GM12878 (cell line): ENCODE measurements around the gene CELSR3. TPM values are rescaled to one million over a fixed set of nuclear protein-coding genes. Genes with fewer than 3 reads are reported as not detected.

Experiments
- ATAC-seq: fragments of 200-7000 bp; cut with Tn5 transposase; 3 replicates; pipeline ENCODE4 v1.9.1; 2020; ENCODE audit warnings: mild to moderate bottlenecking, moderate library complexity
- Bru-seq: library from RNA; stranded (reverse); fragments of 400-500 nt; gene quantifications from one replicate; lab custom pipeline; 2021; lab: Mats Ljungman, UMichigan
- BruChase-seq, 2 experiments: library from RNA; stranded (reverse); fragments of 400-500 nt; gene quantifications; one replicate each; lab custom pipeline; 2021; lab: Mats Ljungman, UMichigan
- BruUV-seq: library from RNA; stranded (reverse); fragments of 400-500 nt; replicated peaks from 2 replicates; lab custom pipeline; 2021; lab: Mats Ljungman, UMichigan
- CTCF ChIA-PET: fragments of 300-600 bp; sonication (Branson Sonifier 250); formaldehyde crosslinking; extraction: SDS; loops from one replicate; lab custom pipeline; 2021; ENCODE audit warnings: inconsistent platforms; lab: Yijun Ruan, JAX
- POLR2A ChIA-PET: fragments of 350-600 bp; formaldehyde crosslinking; extraction: SDS; loops from one replicate; lab custom pipeline; 2021; ENCODE audit warnings: inconsistent platforms; lab: Charles Lee
- RAD21 ChIA-PET: fragments of 300-600 bp; sonication (Branson Sonifier 250); formaldehyde crosslinking; loops from one replicate; lab custom pipeline; 2023; ENCODE audit warnings: antibody characterized with exemption; ENCODE audit not compliant: unreplicated experiment; lab: Charles Lee
- SMC1A ChIA-PET: fragments of 300-600 bp; sonication (Branson Sonifier 250); formaldehyde crosslinking; loops from one replicate; lab custom pipeline; 2023; ENCODE audit not compliant: unreplicated experiment, uncharacterized antibody; lab: Charles Lee
- DNase-seq: peaks from one replicate; pipeline ENCODE4 v3.0.0-alpha.2; 2011; ENCODE audit warnings: low read depth, low spot score
- FAIRE-seq: peaks from 3 replicates; lab custom pipeline; 2011; peaks lifted over from hg19 to GRCh38; lab: Jason Lieb, UNC
- H2AFZ ChIP-seq: 2 replicates; pipeline ENCODE4 v1.6.0; 2011; ENCODE audit warnings: low read depth, low read length, control low read depth; ENCODE audit not compliant: control insufficient read depth
- H3K27ac ChIP-seq: 2 replicates; pipeline ENCODE4 v1.5.1; 2011; ENCODE audit warnings: control low read depth; ENCODE audit not compliant: control insufficient read depth, insufficient read depth
- H3K27me3 ChIP-seq, 2 experiments: replicated peaks in 1 of 2; 2 replicates each; pipeline versions ENCODE4 v1.6.0 to v1.6.1; 2011; ENCODE audit warnings: low read length in 1 of 2; ENCODE audit not compliant: control insufficient read depth in 2 of 2, insufficient read depth in 2 of 2
- H3K36me3 ChIP-seq, 2 experiments: 2 replicates each; pipeline ENCODE4 v1.5.1; 2011; ENCODE audit warnings: low read length in 1 of 2; ENCODE audit not compliant: control insufficient read depth in 2 of 2, insufficient read depth in 2 of 2
- H3K4me1 ChIP-seq: 2 replicates; pipeline ENCODE4 v1.6.1; 2011; ENCODE audit warnings: mild to moderate bottlenecking, low read length, moderate library complexity, mixed read lengths; ENCODE audit not compliant: control insufficient read depth, insufficient read depth
- H3K4me2 ChIP-seq: 2 replicates; pipeline ENCODE4 v1.6.0; 2011; ENCODE audit warnings: control low read depth; ENCODE audit not compliant: control insufficient read depth, insufficient read depth
- H3K4me3 ChIP-seq: fragments of 200-600 bp; sonication (generic); 2 replicates; pipeline ENCODE4 v1.5.1; 2016
- H3K79me2 ChIP-seq: 2 replicates; pipeline ENCODE4 v1.6.0; 2011; ENCODE audit warnings: low read length; ENCODE audit not compliant: control insufficient read depth, insufficient read depth
- H3K9ac ChIP-seq: 2 replicates; pipeline ENCODE4 v1.8.0; 2011; ENCODE audit warnings: low read length, control low read depth, mixed read lengths; ENCODE audit not compliant: control insufficient read depth, insufficient read depth
- H3K9me3 ChIP-seq: replicated peaks from 3 replicates; pipeline ENCODE4 v1.5.1; 2011; ENCODE audit warnings: mild to moderate bottlenecking, low read length; ENCODE audit not compliant: control insufficient read depth, insufficient read depth
- H4K20me1 ChIP-seq: 2 replicates; pipeline ENCODE4 v1.6.0; 2011; ENCODE audit not compliant: control insufficient read depth, insufficient read depth
- HDAC2 ChIP-seq: fragments of 200-600 bp; sonication (generic); IDR thresholded peaks from 2 replicates; pipeline ENCODE4 v1.6.1; 2017
- IKZF1 ChIP-seq: fragments of 450-650 bp; conservative IDR thresholded peaks from 2 replicates; pipeline ENCODE4 v1.6.1; 2017; ENCODE audit warnings: antibody characterized with exemption, mild to moderate bottlenecking
- JUND ChIP-seq: IDR thresholded peaks from 2 replicates; pipeline ENCODE4 v1.6.1; 2012; ENCODE audit warnings: low read depth, mild to moderate bottlenecking, low read length, improper control_type of control experiment, moderate library complexity
- MEF2A ChIP-seq: IDR thresholded peaks from 2 replicates; pipeline ENCODE4 v1.6.1; 2011; ENCODE audit warnings: low read depth, mild to moderate bottlenecking, low read length, moderate library complexity; ENCODE audit not compliant: insufficient read depth
- NBN ChIP-seq: fragments of 450-650 bp; IDR thresholded peaks from 2 replicates; pipeline ENCODE4 v1.6.1; 2016
- POLR2AphosphoS5 ChIP-seq: IDR thresholded peaks from 2 replicates; pipeline ENCODE4 v1.6.1; 2011; ENCODE audit warnings: mild to moderate bottlenecking, low read length, inconsistent platforms
- RELA ChIP-seq: fragments of 450-650 bp; IDR thresholded peaks from 2 replicates; pipeline ENCODE4 v1.8.0; 2014; ENCODE audit warnings: borderline replicate concordance; ENCODE audit not compliant: partially characterized antibody
- STAT3 ChIP-seq: IDR thresholded peaks from 2 replicates; pipeline ENCODE4 v1.6.1; 2011; ENCODE audit warnings: low read depth, low read length, improper control_type of control experiment
- whole genome bisulfite sequencing: methylation state at CpG from one replicate; pipeline ENCODE4 v1.1.6; 2016; ENCODE audit warnings: low lambda C conversion rate; ENCODE audit not compliant: insufficient replicate concordance, insufficient coverage; ENCODE audit errors: missing lambda C conversion rate; 5-methylcytosine and 5-hydroxymethylcytosine counted together
- in situ Hi-C: fragments of 300-500 bp; cut with MboI; formaldehyde crosslinking; loops from 9 replicates; pipeline ENCODE4 v1.14.3; 2018; ENCODE audit warnings: mixed read lengths
- intact Hi-C: fragments of 100-400 bp; cut with micrococcal nuclease; formaldehyde crosslinking; loops from one replicate; pipeline ENCODE4 v1.14.2; 2022; ENCODE audit not compliant: unreplicated experiment
- long read RNA-seq, 2 experiments: library from polyadenylated mRNA; unstranded; transcript quantifications; one replicate each; pipeline ENCODE4 v2.0.0, GENCODE V29; 2019 to 2020
- polyA minus RNA-seq, 3 experiments: library from RNA; depleted of rRNA, polyadenylated mRNA; stranded (reverse); fragments of >200 nt; gene quantifications; 2 replicates each; pipeline ENCODE4 v1.2.3, GENCODE V29; 2011
- polyA plus RNA-seq, 11 experiments: library from polyadenylated mRNA; depleted of rRNA in 4 of 11; unstranded in 6 of 11; stranded (reverse) in 5 of 11; fragments of >200 nt; fragmentation: Nextera tagmentation in 4 of 11; fragmentation: Illumina TruSeq in 1 of 11; extraction: Ambion mirVana in 4 of 11; extraction: Trizol in 1 of 11; gene quantifications; 1 replicate in 1 of 11; 2 replicates in 10 of 11; pipeline versions ENCODE4 v1.2.1 to v1.2.3, GENCODE V29; 2011 to 2016; ENCODE audit warnings: inconsistent platforms in 2 of 11, missing spikeins in 2 of 11, low read depth in 1 of 11
- total RNA-seq, 4 experiments: library from RNA; depleted of rRNA in 3 of 4; stranded (reverse); fragments of >200 nt in 3 of 4; fragmentation: Illumina TruSeq in 1 of 4; extraction: Trizol in 1 of 4; gene quantifications; 2 replicates each; pipeline versions ENCODE4 v1.2.1 to v1.2.3, GENCODE V29; 2013 to 2021
- TF ChIP-seq, protein P1 (sequence below): fragments of 450-650 bp; IDR thresholded peaks from 2 replicates; pipeline ENCODE4 v1.6.1; 2017; ENCODE audit warnings: low read depth, mild to moderate bottlenecking, moderate library complexity

CELSR3 gene, protein sequence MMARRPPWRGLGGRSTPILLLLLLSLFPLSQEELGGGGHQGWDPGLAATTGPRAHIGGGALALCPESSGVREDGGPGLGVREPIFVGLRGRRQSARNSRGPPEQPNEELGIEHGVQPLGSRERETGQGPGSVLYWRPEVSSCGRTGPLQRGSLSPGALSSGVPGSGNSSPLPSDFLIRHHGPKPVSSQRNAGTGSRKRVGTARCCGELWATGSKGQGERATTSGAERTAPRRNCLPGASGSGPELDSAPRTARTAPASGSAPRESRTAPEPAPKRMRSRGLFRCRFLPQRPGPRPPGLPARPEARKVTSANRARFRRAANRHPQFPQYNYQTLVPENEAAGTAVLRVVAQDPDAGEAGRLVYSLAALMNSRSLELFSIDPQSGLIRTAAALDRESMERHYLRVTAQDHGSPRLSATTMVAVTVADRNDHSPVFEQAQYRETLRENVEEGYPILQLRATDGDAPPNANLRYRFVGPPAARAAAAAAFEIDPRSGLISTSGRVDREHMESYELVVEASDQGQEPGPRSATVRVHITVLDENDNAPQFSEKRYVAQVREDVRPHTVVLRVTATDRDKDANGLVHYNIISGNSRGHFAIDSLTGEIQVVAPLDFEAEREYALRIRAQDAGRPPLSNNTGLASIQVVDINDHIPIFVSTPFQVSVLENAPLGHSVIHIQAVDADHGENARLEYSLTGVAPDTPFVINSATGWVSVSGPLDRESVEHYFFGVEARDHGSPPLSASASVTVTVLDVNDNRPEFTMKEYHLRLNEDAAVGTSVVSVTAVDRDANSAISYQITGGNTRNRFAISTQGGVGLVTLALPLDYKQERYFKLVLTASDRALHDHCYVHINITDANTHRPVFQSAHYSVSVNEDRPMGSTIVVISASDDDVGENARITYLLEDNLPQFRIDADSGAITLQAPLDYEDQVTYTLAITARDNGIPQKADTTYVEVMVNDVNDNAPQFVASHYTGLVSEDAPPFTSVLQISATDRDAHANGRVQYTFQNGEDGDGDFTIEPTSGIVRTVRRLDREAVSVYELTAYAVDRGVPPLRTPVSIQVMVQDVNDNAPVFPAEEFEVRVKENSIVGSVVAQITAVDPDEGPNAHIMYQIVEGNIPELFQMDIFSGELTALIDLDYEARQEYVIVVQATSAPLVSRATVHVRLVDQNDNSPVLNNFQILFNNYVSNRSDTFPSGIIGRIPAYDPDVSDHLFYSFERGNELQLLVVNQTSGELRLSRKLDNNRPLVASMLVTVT (N-terminal part only)
- total RNA-seq (2013; cell fraction: nucleolus; rRNA removed), result 5.4 and 7.9 TPM in 2 replicates
- total RNA-seq (2014; rRNA removed) (0.82 and 0.96 TPM in 2 replicates), total RNA-seq (2014; rRNA removed; fragmentation: Illumina TruSeq; extraction: Trizol) (0.37 and 0.58 TPM in 2 replicates), total RNA-seq (2021) (1.6 TPM in 2 replicates), polyA plus RNA-seq (2011; rRNA removed) (0.65 and 1.1 TPM in 2 replicates), polyA plus RNA-seq (2014; fragmentation: Illumina TruSeq; extraction: Trizol) (0.48 and 0.56 TPM in 2 replicates), polyA plus RNA-seq (2014; fragmentation: Nextera tagmentation; extraction: Ambion mirVana) (under 1 TPM; 0.08 to 0.18 TPM), polyA plus RNA-seq (2014; rRNA removed) (1.2 and 1.6 TPM in 2 replicates), polyA plus RNA-seq (2016; fragmentation: Nextera tagmentation; extraction: Ambion mirVana) (under 1 TPM; 0.34 to 0.35 TPM), polyA minus RNA-seq (2011; rRNA and poly(A)+ RNA removed) (3.7 and 4.9 TPM in 2 replicates), Bru-seq, nascent RNA (percentile 38 among the genes with signal in this experiment), BruChase-seq, experiment 1, labeled RNA remaining after a 6-hour chase (percentile 47 among the genes with signal in this experiment), BruChase-seq, experiment 2, labeled RNA remaining after a 2-hour chase (percentile 41 among the genes with signal in this experiment)
- polyA plus RNA-seq (2011; ENCODE audit: low read depth), result 0.31 TPM
- polyA plus RNA-seq (2011; cell fraction: cytosol; rRNA removed), result 1.9 and 2.3 TPM in 2 replicates
- polyA plus RNA-seq (2011; cell fraction: nucleus; rRNA removed), result 12.5 and 14.4 TPM in 2 replicates
- 0.61 and 0.76 TPM in 2 replicates for polyA plus RNA-seq (2012)
- polyA minus RNA-seq (2011; cell fraction: cytosol; rRNA and poly(A)+ RNA removed), result 2.1 and 2.3 TPM in 2 replicates
- polyA minus RNA-seq (2011; cell fraction: nucleus; rRNA and poly(A)+ RNA removed), result 5.9 and 8.3 TPM in 2 replicates
- long read RNA-seq, experiment 1, result 0 reads
- long read RNA-seq, experiment 2, result 0 reads

DNA sequence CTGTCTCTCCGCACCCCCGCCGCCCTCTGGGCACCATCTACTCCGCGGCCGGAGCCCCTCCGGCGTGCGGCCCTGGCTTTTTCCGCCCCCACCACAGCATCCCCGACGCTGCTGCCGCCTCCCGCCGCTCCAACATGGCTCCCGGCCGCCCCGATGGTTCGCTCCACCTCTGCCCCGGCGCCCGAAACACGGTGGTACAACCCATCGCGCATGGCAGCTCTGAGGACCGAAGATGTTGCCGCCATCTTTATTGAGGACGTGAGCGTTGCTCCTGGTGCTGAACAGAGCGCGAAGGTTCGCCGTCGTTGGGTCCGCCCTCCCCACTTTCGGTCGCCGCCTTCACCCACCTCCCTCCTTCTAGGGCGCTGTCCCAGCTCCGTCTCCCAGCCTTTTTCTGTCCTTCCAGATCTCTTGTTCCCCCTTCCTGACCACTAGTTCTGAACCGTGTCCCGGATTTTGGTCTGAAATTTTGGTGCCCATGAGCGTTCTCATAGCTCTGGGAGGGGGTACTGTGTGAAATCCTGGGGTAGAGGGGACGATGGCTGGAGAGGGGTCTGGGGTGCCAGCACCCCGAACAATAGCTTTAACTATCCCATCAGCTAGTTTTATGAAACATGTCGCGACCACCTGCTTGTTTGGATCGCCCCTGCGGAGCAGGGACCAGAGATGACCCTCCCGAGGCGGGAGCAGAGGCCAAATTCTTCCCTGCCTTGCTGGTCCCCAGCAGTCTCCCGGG, at the start of gene CELSR3:
Gene CELSR3, minus strand, starts transcription at position 134 of the 736 bp plus-strand sequence. CDS start 252 bp downstream, outside the sequence.
- ChIA-PET CTCF (interaction anchor here (0.6 to 2.2 kb wide), 5 partner anchors 21 to 159 kb away, joined by 3 to 10 read pairs (median 3); partner anchors contain the start of genes SHISA5 and SLC26A6), SMC1A (interaction anchor here (1.3 to 1.4 kb wide), 2 partner anchors 21 to 105 kb away, joined by 4 read pairs; no protein-coding TSS in a partner anchor), RAD21 (interaction anchor here (0.6 to 1.1 kb wide), 2 partner anchors 28 to 222 kb away, joined by 3 read pairs; partner anchors contain the start of genes CCDC51, SLC26A6 and TMA7), POLR2A (interaction anchor here (0.5 to 1.1 kb wide), 3 partner anchors 106 to 431 kb away, joined by 3 to 5 read pairs (median 3); partner anchors contain the start of genes PFKFB4 and QRICH1)
- in situ Hi-C loops (no loop called here), intact Hi-C loops (loop anchor here (2.0 kb wide), 1 partner anchor 28 kb away; the partner anchor contains the start of gene SLC26A6)
- Histone ChIP-seq H3K9me3 (no peaks in the 10 kb centered on the region; the same call in 1 of the 3 replicates), H2AFZ (peak within 1 kb of the TSS; percentile 88), H3K36me3 (no peaks in the 10 kb centered on the region), H3K4me3 (peak within 1 kb of the TSS; percentile 74), H4K20me1 (no peaks in the 10 kb centered on the region), H3K27ac (peak within 1 kb of the TSS; percentile 46; the same call in 1 of the 2 replicates), H3K79me2 (no peaks in the 10 kb centered on the region), H3K27me3 (peaks cover 0 to 3% of the 10 kb centered on the region in 2 experiments; a peak in 1 of 4 replicates), H3K4me1 (peaks cover 9% of the 10 kb centered on the region), H3K4me2 (peak within 1 kb of the TSS; percentile 99), H3K9ac (peak within 1 kb of the TSS; percentile 56)
- no TSS peak for BruUV-seq
- FAIRE-seq (no peak), ATAC-seq (peak; percentile 54), DNase-seq (peak; percentile 33)
- WGBS, result under 1% methylated on average over 27 of the region's 52 CpGs
- TF ChIP-seq JUND (peak; percentile 93), NBN (0 out of 2 replicates have a peak, but pooled peaks have one; percentile 24), HDAC2 (no peak), IKZF1 (no peak), RELA (no peak), POLR2AphosphoS5 (no peak; the same call in 1 of the 2 replicates), STAT3 (no peak), MEF2A (no peak)
- TF ChIP-seq, protein P1, sequence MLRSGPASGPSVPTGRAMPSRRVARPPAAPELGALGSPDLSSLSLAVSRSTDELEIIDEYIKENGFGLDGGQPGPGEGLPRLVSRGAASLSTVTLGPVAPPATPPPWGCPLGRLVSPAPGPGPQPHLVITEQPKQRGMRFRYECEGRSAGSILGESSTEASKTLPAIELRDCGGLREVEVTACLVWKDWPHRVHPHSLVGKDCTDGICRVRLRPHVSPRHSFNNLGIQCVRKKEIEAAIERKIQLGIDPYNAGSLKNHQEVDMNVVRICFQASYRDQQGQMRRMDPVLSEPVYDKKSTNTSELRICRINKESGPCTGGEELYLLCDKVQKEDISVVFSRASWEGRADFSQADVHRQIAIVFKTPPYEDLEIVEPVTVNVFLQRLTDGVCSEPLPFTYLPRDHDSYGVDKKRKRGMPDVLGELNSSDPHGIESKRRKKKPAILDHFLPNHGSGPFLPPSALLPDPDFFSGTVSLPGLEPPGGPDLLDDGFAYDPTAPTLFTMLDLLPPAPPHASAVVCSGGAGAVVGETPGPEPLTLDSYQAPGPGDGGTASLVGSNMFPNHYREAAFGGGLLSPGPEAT, result no peak
